Measurements from ENCODE around the gene DPEP1.
"Not testable (repeated sequence)": the region's sequence is repeated elsewhere in the genome, so short reads cannot be mapped to it uniquely, and the experiment has no call there.

The DPEP1 gene

GRCh38 chr16:89633064-89633631 lies 19.7 kb downstream of the DPEP1 start:
- no peaks in the 10 kb centered on the region for H3K4me1 Mint-ChIP-seq
- peaks cover 10 to 14% of the 10 kb centered on the region in 2 donors for H3K27me3 Mint-ChIP-seq
- no peak overlapping the region for H3K27ac Mint-ChIP-seq
- ATAC-seq (replicated peaks) (no peak), DNase-seq (no peak)
- no peak overlapping the region for H3K4me3 Mint-ChIP-seq
- peaks cover 0 to 1% of the 10 kb centered on the region in 2 donors for H3K9me3 Mint-ChIP-seq
- no peaks in the 10 kb centered on the region for H3K36me3 Mint-ChIP-seq

DNA sequence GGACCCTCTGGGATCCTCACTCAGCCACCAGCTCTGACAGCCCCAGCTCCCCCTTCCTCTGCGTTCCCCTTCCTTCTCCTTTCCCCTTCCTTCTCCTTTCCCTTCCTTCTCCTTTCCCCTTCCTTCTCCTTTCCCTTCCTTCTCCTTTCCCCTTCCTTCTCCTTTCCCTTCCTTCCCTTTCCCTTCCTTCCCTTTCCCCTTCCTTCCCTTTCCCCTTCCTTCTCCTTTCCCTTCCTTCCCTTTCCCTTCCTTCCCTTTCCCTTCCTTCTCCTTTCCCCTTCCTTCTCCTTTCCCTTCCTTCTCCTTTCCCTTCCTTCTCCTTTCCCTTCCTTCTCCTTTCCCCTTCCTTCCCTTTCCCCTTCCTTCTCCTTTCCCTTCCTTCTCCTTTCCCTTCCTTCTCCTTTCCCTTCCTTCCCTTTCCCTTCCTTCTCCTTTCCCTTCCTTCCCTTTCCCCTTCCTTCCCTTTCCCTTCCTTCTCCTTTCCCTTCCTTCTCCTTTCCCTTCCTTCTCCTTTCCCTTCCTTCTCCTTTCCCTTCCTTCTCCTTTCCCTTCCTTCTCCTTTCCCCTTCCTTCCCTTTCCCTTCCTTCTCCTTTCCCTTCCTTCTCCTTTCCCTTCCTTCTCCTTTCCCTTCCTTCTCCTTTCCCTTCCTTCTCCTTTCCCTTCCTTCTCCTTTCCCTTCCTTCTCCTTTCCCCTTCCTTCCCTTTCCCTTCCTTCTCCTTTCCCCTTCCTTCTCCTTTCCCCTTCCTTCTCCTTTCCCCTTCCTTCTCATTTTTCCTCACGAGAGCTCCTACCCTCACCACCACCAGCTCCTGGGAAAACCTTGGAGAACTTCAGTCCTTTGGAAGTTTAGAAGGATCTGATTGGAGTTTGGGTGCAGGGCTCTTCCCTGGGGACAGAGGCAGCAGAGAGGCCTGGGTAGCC lies 21.3 kb downstream of the DPEP1 start:
- H3K36me3 Mint-ChIP-seq, DNase-seq, H3K4me1 Mint-ChIP-seq, H3K27ac Mint-ChIP-seq, H3K9me3 Mint-ChIP-seq, H3K4me3 Mint-ChIP-seq: not testable (repeated sequence)
- ATAC-seq (replicated peaks), result peak in 1 of 2 donors; percentile 28
- peaks cover 7 to 14% of the 10 kb centered on the region in 2 donors for H3K27me3 Mint-ChIP-seq

DNA sequence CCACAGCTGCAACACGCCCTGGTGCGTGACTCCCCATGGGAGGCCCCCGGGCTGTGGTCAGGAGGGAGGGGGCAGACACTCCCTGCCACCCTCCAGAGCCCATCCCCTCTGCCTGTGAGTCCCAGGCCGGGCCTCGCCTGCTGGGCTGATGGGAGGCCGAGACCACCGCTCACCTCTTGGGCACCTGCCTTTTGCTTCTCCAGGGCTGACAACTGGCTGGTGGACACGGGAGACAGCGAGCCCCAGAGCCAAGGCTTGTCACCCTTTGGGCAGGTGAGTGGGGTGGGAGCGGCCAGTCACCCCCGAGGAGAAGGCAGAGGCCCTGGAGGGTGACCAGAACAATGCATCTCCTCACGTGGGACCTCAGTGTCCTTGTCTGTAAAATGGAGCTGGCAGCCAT lies 23.2 kb downstream of the DPEP1 start:
- H3K27me3 Mint-ChIP-seq, result peaks cover 0 to 10% of the 10 kb centered on the region in 2 donors
- H3K27ac Mint-ChIP-seq, result no peak overlapping the region
- ATAC-seq (replicated peaks), result no peak
- DNase-seq, result no peak
- peaks cover 0 to 1% of the 10 kb centered on the region in 2 donors for H3K9me3 Mint-ChIP-seq
- no peaks in the 10 kb centered on the region for H3K36me3 Mint-ChIP-seq
- H3K4me1 Mint-ChIP-seq, result peaks cover 6 to 12% of the 10 kb centered on the region in 2 donors
- no peak overlapping the region for H3K4me3 Mint-ChIP-seq

GRCh38 chr16:89637379-89637778 lies 23.9 kb downstream of the DPEP1 start:
- ATAC-seq (replicated peaks) (no peak), DNase-seq (no peak)
- H3K4me3 Mint-ChIP-seq, result no peak overlapping the region
- H3K27ac Mint-ChIP-seq, result no peak overlapping the region
- H3K4me1 Mint-ChIP-seq, result peaks cover 6 to 16% of the 10 kb centered on the region in 2 donors
- no peaks in the 10 kb centered on the region for H3K36me3 Mint-ChIP-seq
- peaks cover 0 to 1% of the 10 kb centered on the region in 2 donors for H3K9me3 Mint-ChIP-seq
- H3K27me3 Mint-ChIP-seq, result peaks cover 0 to 10% of the 10 kb centered on the region in 2 donors

DNA sequence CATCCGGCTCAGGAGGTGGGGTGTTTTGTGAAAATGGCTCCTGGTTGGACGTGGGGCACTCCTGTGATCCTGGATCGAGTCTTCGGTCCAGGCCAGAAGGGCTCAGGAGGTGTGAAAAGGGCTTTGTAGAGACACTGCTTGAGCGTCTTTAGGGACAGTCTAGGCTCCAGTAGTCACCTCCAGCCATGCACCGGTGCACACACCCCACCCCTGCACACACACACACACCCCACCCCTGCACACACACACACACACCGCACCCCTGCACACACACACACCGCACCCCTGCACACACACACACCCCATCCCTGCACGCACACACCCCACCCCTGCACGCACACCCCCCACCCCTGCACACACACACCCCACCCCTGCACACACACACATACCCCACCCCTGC lies 25.0 kb downstream of the DPEP1 start:
- no peak overlapping the region for H3K27ac Mint-ChIP-seq
- H3K4me3 Mint-ChIP-seq, result no peak overlapping the region
- H3K27me3 Mint-ChIP-seq, result peaks cover 0 to 9% of the 10 kb centered on the region in 2 donors
- peaks cover 6 to 16% of the 10 kb centered on the region in 2 donors for H3K4me1 Mint-ChIP-seq
- no peak for ATAC-seq (replicated peaks)
- DNase-seq, result no peak
- H3K9me3 Mint-ChIP-seq, result peaks cover 0 to 1% of the 10 kb centered on the region in 2 donors
- H3K36me3 Mint-ChIP-seq, result peaks cover 2% of the 10 kb centered on the region in 2 donors

DNA sequence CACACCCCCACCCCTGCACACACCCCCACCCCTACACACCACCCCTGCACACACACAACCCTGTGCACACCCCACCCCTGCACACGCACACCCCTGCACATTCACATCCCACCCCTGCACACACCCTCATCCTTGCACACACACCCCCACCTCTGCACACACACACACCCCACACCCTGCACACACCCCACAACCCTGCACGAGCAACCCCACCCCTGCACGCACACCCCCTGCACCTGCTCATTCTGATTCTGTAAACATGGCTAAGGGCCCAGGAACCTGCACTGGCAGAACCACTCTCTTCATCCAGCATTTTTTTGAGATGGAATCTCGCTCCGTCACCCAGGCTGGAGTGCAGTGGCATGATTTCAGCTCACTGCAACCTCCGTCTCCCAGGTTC lies 25.9 kb downstream of the DPEP1 start:
- Mint-ChIP-seq H3K9me3 (peaks cover 0 to 1% of the 10 kb centered on the region in 2 donors), H3K27ac (no peak overlapping the region), H3K27me3 (peaks cover 0 to 6% of the 10 kb centered on the region in 2 donors), H3K4me3 (no peak overlapping the region), H3K4me1 (peaks cover 6 to 16% of the 10 kb centered on the region in 2 donors), H3K36me3 (peaks cover 2 to 6% of the 10 kb centered on the region in 2 donors)
- DNase-seq (no peak), ATAC-seq (replicated peaks) (no peak)

DNA sequence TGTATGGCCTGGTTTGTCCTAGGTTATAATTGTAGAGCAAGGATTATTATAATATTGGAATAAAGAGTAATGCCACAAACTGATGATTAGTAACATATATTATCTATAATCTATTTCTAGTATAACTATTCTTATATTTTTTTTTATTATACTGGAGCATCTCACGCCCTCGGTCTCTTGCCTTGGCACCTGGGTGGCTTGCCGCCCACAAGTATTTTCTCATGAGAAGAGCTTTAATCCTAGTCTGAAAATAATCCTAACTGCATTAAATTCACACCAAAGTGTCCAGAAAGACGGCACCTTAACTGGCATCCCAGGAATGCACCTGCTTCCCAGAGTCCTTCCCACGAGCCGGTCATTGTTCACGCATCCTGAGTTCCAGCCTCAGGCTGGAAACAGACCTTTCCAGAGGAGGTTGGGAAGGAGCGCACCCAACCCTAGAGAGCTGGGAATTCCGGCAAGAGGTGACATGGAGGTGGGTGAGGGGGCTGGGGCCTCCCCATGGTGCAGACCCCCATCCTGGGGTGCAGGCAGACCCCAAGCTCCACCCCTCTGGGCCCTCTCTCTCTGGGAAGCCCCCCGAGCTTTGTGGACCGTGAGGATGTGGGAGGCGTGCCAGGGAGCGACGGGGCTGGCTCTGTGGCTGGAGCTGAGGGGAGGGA lies 28.1 kb downstream of the DPEP1 start:
- no peaks in the 10 kb centered on the region for H3K9me3 Mint-ChIP-seq
- no peak overlapping the region for H3K27ac Mint-ChIP-seq
- peaks cover 16 to 21% of the 10 kb centered on the region in 2 donors for H3K36me3 Mint-ChIP-seq
- H3K27me3 Mint-ChIP-seq, result no peaks in the 10 kb centered on the region
- H3K4me3 Mint-ChIP-seq, result peak overlapping the region in 1 of 2 donors; percentile 76
- H3K4me1 Mint-ChIP-seq, result peaks cover 6 to 16% of the 10 kb centered on the region in 2 donors
- ATAC-seq (replicated peaks) (no peak), DNase-seq (no peak)

GRCh38 chr16:89642574-89642973 lies 29.1 kb downstream of the DPEP1 start:
- DNase-seq, result no peak
- Mint-ChIP-seq H3K27me3 (no peaks in the 10 kb centered on the region), H3K27ac (no peak overlapping the region), H3K4me1 (peaks cover 6 to 16% of the 10 kb centered on the region in 2 donors), H3K36me3 (peaks cover 21 to 27% of the 10 kb centered on the region in 2 donors), H3K9me3 (no peaks in the 10 kb centered on the region), H3K4me3 (no peak overlapping the region)
- no peak for ATAC-seq (replicated peaks)

- H3K4me3 Mint-ChIP-seq, result no peak overlapping the region
- H3K4me1 Mint-ChIP-seq, result peaks cover 6 to 16% of the 10 kb centered on the region in 2 donors
- no peaks in the 10 kb centered on the region for H3K27me3 Mint-ChIP-seq
- H3K9me3 Mint-ChIP-seq, result no peaks in the 10 kb centered on the region
- no peak for ATAC-seq (replicated peaks)
- H3K27ac Mint-ChIP-seq, result peak overlapping the region; percentile 3
- DNase-seq, result no peak
- H3K36me3 Mint-ChIP-seq, result peaks cover 26 to 33% of the 10 kb centered on the region in 2 donors
These were observed 30.4 kb downstream of the DPEP1 start for GRCh38 chr16:89643769-89644300.

- H3K4me1 Mint-ChIP-seq, result peaks cover 6 to 16% of the 10 kb centered on the region in 2 donors
- H3K4me3 Mint-ChIP-seq, result no peak overlapping the region
- DNase-seq (no peak), ATAC-seq (replicated peaks) (no peak)
- no peak overlapping the region for H3K27ac Mint-ChIP-seq
- no peaks in the 10 kb centered on the region for H3K9me3 Mint-ChIP-seq
- H3K27me3 Mint-ChIP-seq, result no peaks in the 10 kb centered on the region
- peaks cover 32 to 41% of the 10 kb centered on the region in 2 donors for H3K36me3 Mint-ChIP-seq
These were observed 31.7 kb downstream of the DPEP1 start for GRCh38 chr16:89645122-89645521.

GRCh38 chr16:89646270-89646669 lies 32.8 kb downstream of the DPEP1 start:
- ATAC-seq (replicated peaks) (no peak), DNase-seq (no peak)
- no peaks in the 10 kb centered on the region for H3K27me3 Mint-ChIP-seq
- peaks cover 0 to 4% of the 10 kb centered on the region in 2 donors for H3K4me1 Mint-ChIP-seq
- no peaks in the 10 kb centered on the region for H3K9me3 Mint-ChIP-seq
- no peak overlapping the region for H3K4me3 Mint-ChIP-seq
- peaks cover 36 to 49% of the 10 kb centered on the region in 2 donors for H3K36me3 Mint-ChIP-seq
- H3K27ac Mint-ChIP-seq, result peak overlapping the region; percentile 85

GRCh38 chr16:89646906-89647305 lies 33.5 kb downstream of the DPEP1 start:
- Mint-ChIP-seq H3K4me3 (no peak overlapping the region), H3K4me1 (peaks cover 0 to 1% of the 10 kb centered on the region in 2 donors), H3K9me3 (no peaks in the 10 kb centered on the region), H3K36me3 (peaks cover 36 to 49% of the 10 kb centered on the region in 2 donors), H3K27ac (no peak overlapping the region), H3K27me3 (no peaks in the 10 kb centered on the region)
- ATAC-seq (replicated peaks) (no peak), DNase-seq (no peak)

- Mint-ChIP-seq H3K4me1 (peaks cover 12 to 24% of the 10 kb centered on the region in 2 donors), H3K9me3 (no peaks in the 10 kb centered on the region), H3K4me3 (no peak overlapping the region), H3K27ac (no peak overlapping the region), H3K27me3 (no peaks in the 10 kb centered on the region), H3K36me3 (peaks cover 26 to 40% of the 10 kb centered on the region in 2 donors)
- ATAC-seq (replicated peaks), result no peak
- no peak for DNase-seq
These were observed 38.1 kb downstream of the DPEP1 start for GRCh38 chr16:89651584-89651983.

- peaks cover 19 to 37% of the 10 kb centered on the region in 2 donors for H3K4me1 Mint-ChIP-seq
- DNase-seq (no peak), ATAC-seq (replicated peaks) (no peak)
- H3K27ac Mint-ChIP-seq, result no peak overlapping the region
- H3K9me3 Mint-ChIP-seq, result no peaks in the 10 kb centered on the region
- H3K36me3 Mint-ChIP-seq, result peaks cover 20 to 35% of the 10 kb centered on the region in 2 donors
- no peaks in the 10 kb centered on the region for H3K27me3 Mint-ChIP-seq
- H3K4me3 Mint-ChIP-seq, result peak overlapping the region in 1 of 2 donors; percentile 32
These were observed 40.3 kb downstream of the DPEP1 start for GRCh38 chr16:89653656-89654295.
